Activated naive CD4-positive, alpha-beta T cell treated with anti-CD3 and anti-CD28 coated beads, Interleukin-2, amount 50 U/mL, for 24 hours (primary cell): Measurements from ENCODE around the gene ATR.
A peak's percentile ranks its signal among the peaks of the same experiment; 100 is the strongest.
"Not testable (repeated sequence)": the region's sequence is repeated elsewhere in the genome, so short reads cannot be mapped to it uniquely, and the experiment has no call there.

Source experiments
- H3K27ac Mint-ChIP-seq: one replicate; pipeline ENCODE4 v1.8.0; 2021; ENCODE audit warnings: mild to moderate bottlenecking, mixed read lengths
- H3K27me3 Mint-ChIP-seq: one replicate; pipeline ENCODE4 v1.8.0; 2021; ENCODE audit warnings: mixed read lengths
- H3K36me3 Mint-ChIP-seq: one replicate; pipeline ENCODE4 v1.8.0; 2021; ENCODE audit warnings: mixed read lengths
- H3K4me1 Mint-ChIP-seq: one replicate; pipeline ENCODE4 v1.8.0; 2021; ENCODE audit warnings: mixed read lengths
- H3K4me3 Mint-ChIP-seq: one replicate; pipeline ENCODE4 v1.8.0; 2021; ENCODE audit warnings: mild to moderate bottlenecking, mixed read lengths
- H3K9me3 Mint-ChIP-seq: one replicate; pipeline ENCODE4 v1.8.0; 2021; ENCODE audit warnings: mixed read lengths

Gene ATR

GRCh38 chr3:142459929-142460328, 118.6 kb downstream of the ATR start:
- H3K9me3 Mint-ChIP-seq, result no peaks in the 10 kb centered on the region
- H3K36me3 Mint-ChIP-seq, result peaks cover 15% of the 10 kb centered on the region
- no peak overlapping the region for H3K27ac Mint-ChIP-seq

GRCh38 chr3:142459096-142459495, 119.4 kb downstream of the ATR start:
- H3K4me3 Mint-ChIP-seq, result no peak overlapping the region

More at GRCh38 chr3:142459929-142460328, 118.6 kb downstream of the ATR start:
- no peaks in the 10 kb centered on the region for H3K4me1 Mint-ChIP-seq
- H3K27me3 Mint-ChIP-seq, result no peaks in the 10 kb centered on the region
- no peak overlapping the region for H3K4me3 Mint-ChIP-seq

GRCh38 chr3:142450881-142451280, 127.7 kb downstream of the ATR start:
- Mint-ChIP-seq H3K27me3 (no peaks in the 10 kb centered on the region), H3K36me3 (peaks cover 22% of the 10 kb centered on the region), H3K4me3 (no peak overlapping the region), H3K27ac (no peak overlapping the region), H3K9me3 (no peaks in the 10 kb centered on the region), H3K4me1 (peaks cover 19% of the 10 kb centered on the region)

More at GRCh38 chr3:142459096-142459495, 119.4 kb downstream of the ATR start:
- Mint-ChIP-seq H3K9me3 (no peaks in the 10 kb centered on the region), H3K27ac (no peak overlapping the region), H3K4me1 (no peaks in the 10 kb centered on the region), H3K36me3 (peaks cover 16% of the 10 kb centered on the region), H3K27me3 (no peaks in the 10 kb centered on the region)

- H3K27ac Mint-ChIP-seq, result no peak overlapping the region
- no peaks in the 10 kb centered on the region for H3K27me3 Mint-ChIP-seq
- no peaks in the 10 kb centered on the region for H3K9me3 Mint-ChIP-seq
- H3K4me1 Mint-ChIP-seq, result peaks cover 26% of the 10 kb centered on the region
- H3K36me3 Mint-ChIP-seq, result peaks cover 21% of the 10 kb centered on the region
- H3K4me3 Mint-ChIP-seq, result no peak overlapping the region
Observed at GRCh38 chr3:142450189-142450588, 128.3 kb downstream of the ATR start.

GRCh38 chr3:142447852-142448823, 130.4 kb downstream of the ATR start, which contains the start of gene XRN1:
Gene XRN1 (minus strand): TSS chr3:142448037. CDS start chr3:142447944, 93 bp downstream.
- Mint-ChIP-seq H3K4me3 (peak within 1 kb of the TSS; percentile 99), H3K36me3 (peaks cover 17% of the 10 kb centered on the region), H3K9me3 (no peaks in the 10 kb centered on the region), H3K27me3 (no peaks in the 10 kb centered on the region), H3K4me1 (peaks cover 42% of the 10 kb centered on the region), H3K27ac (peak within 1 kb of the TSS; percentile 100)

GRCh38 chr3:142447301-142447851, 131.2 kb downstream of the ATR start:
- Mint-ChIP-seq H3K27me3 (no peaks in the 10 kb centered on the region), H3K27ac (peak overlapping the region; percentile 100), H3K4me1 (peaks cover 46% of the 10 kb centered on the region), H3K4me3 (peak overlapping the region; percentile 99), H3K36me3 (peaks cover 14% of the 10 kb centered on the region), H3K9me3 (no peaks in the 10 kb centered on the region)

- peaks cover 61% of the 10 kb centered on the region for H3K4me1 Mint-ChIP-seq
Observed at GRCh38 chr3:142445816-142446254, 132.7 kb downstream of the ATR start.

GRCh38 chr3:142444343-142444742, 134.2 kb downstream of the ATR start:
- Mint-ChIP-seq H3K4me1 (peaks cover 70% of the 10 kb centered on the region), H3K4me3 (no peak overlapping the region), H3K27me3 (no peaks in the 10 kb centered on the region), H3K9me3 (no peaks in the 10 kb centered on the region), H3K27ac (no peak overlapping the region), H3K36me3 (peaks cover 14% of the 10 kb centered on the region)

More at GRCh38 chr3:142445816-142446254, 132.7 kb downstream of the ATR start:
- Mint-ChIP-seq H3K9me3 (no peaks in the 10 kb centered on the region), H3K27ac (peak overlapping the region; percentile 100), H3K36me3 (peaks cover 14% of the 10 kb centered on the region), H3K4me3 (peak overlapping the region; percentile 99), H3K27me3 (no peaks in the 10 kb centered on the region)

GRCh38 chr3:142443060-142443459, 135.5 kb downstream of the ATR start:
- not testable (repeated sequence) for H3K9me3 Mint-ChIP-seq, H3K27me3 Mint-ChIP-seq, H3K27ac Mint-ChIP-seq, H3K4me3 Mint-ChIP-seq
- peaks cover 72% of the 10 kb centered on the region for H3K4me1 Mint-ChIP-seq
- H3K36me3 Mint-ChIP-seq, result peaks cover 14% of the 10 kb centered on the region

- H3K27me3 Mint-ChIP-seq, H3K27ac Mint-ChIP-seq, H3K36me3 Mint-ChIP-seq, H3K9me3 Mint-ChIP-seq, H3K4me3 Mint-ChIP-seq: not testable (repeated sequence)
- peaks cover 68% of the 10 kb centered on the region for H3K4me1 Mint-ChIP-seq
Observed at GRCh38 chr3:142439499-142440220, 138.9 kb downstream of the ATR start.

GRCh38 chr3:142438096-142438495, 140.4 kb downstream of the ATR start:
- peaks cover 62% of the 10 kb centered on the region for H3K4me1 Mint-ChIP-seq
- not testable (repeated sequence) for H3K36me3 Mint-ChIP-seq, H3K27me3 Mint-ChIP-seq, H3K9me3 Mint-ChIP-seq, H3K4me3 Mint-ChIP-seq
- H3K27ac Mint-ChIP-seq, result peak overlapping the region; percentile 7

GRCh38 chr3:142436951-142437585, 141.5 kb downstream of the ATR start:
- Mint-ChIP-seq H3K4me3 (peak overlapping the region; percentile 2), H3K27ac (peak overlapping the region; percentile 63), H3K27me3 (no peaks in the 10 kb centered on the region), H3K9me3 (no peaks in the 10 kb centered on the region), H3K4me1 (peaks cover 58% of the 10 kb centered on the region), H3K36me3 (peaks cover 6% of the 10 kb centered on the region)

- H3K27me3 Mint-ChIP-seq, result no peaks in the 10 kb centered on the region
- H3K4me3 Mint-ChIP-seq, result no peak overlapping the region
- H3K4me1 Mint-ChIP-seq, result peaks cover 53% of the 10 kb centered on the region
- H3K9me3 Mint-ChIP-seq, result no peaks in the 10 kb centered on the region
- H3K36me3 Mint-ChIP-seq, result peaks cover 16% of the 10 kb centered on the region
- H3K27ac Mint-ChIP-seq, result peak overlapping the region; percentile 72
Observed at GRCh38 chr3:142434503-142434902, 144.0 kb downstream of the ATR start.

- Mint-ChIP-seq H3K27ac (no peak overlapping the region), H3K27me3 (no peaks in the 10 kb centered on the region), H3K4me3 (no peak overlapping the region), H3K36me3 (peaks cover 23% of the 10 kb centered on the region), H3K9me3 (no peaks in the 10 kb centered on the region), H3K4me1 (peaks cover 50% of the 10 kb centered on the region)
Observed at GRCh38 chr3:142433110-142433509, 145.4 kb downstream of the ATR start.

- peaks cover 28% of the 10 kb centered on the region for H3K36me3 Mint-ChIP-seq
- H3K4me1 Mint-ChIP-seq, result peaks cover 37% of the 10 kb centered on the region
- H3K9me3 Mint-ChIP-seq, result no peaks in the 10 kb centered on the region
- no peak overlapping the region for H3K4me3 Mint-ChIP-seq
- no peak overlapping the region for H3K27ac Mint-ChIP-seq
- H3K27me3 Mint-ChIP-seq, result no peaks in the 10 kb centered on the region
Observed at GRCh38 chr3:142429582-142429981, 149.0 kb downstream of the ATR start.
